Left lung (tissue), 10 donors: ENCODE measurements around the gene MIS18A. TPM values are rescaled to one million over a fixed set of nuclear protein-coding genes. Genes with fewer than 3 reads are reported as not detected.

Experiments
- ATAC-seq: fragments of 200-7000 bp; cut with Tn5 transposase; one replicate; pipeline ENCODE4 v1.9.1; 2020; ENCODE audit warnings: moderate library complexity
- DNase-seq, 4 donors: peaks; one replicate each; pipeline ENCODE4 v3.0.0-alpha.2; 2013 to 2020
- H3K27ac ChIP-seq, 2 donors: fragments of 200-600 bp; sonication (generic) in 1 of 2; one replicate each; pipeline versions ENCODE4 v1.5.0 to v1.8.0; 2020 to 2021
- H3K27me3 ChIP-seq, 2 donors: fragments of 200-600 bp; sonication (generic) in 1 of 2; one replicate each; pipeline versions ENCODE4 v1.5.0 to v1.8.0; 2020 to 2021
- H3K36me3 ChIP-seq, 2 donors: fragments of 200-600 bp; sonication (generic) in 1 of 2; one replicate each; pipeline versions ENCODE4 v1.5.0 to v1.8.0; 2020 to 2021
- H3K4me1 ChIP-seq, 2 donors: fragments of 200-600 bp; one replicate each; pipeline ENCODE4 v1.8.0; 2021
- H3K4me3 ChIP-seq, 2 donors: fragments of 200-600 bp; sonication (generic) in 1 of 2; one replicate each; pipeline versions ENCODE4 v1.5.0 to v1.8.0; 2020 to 2021; ENCODE audit warnings: mild to moderate bottlenecking in 1 of 2
- H3K9me3 ChIP-seq, 2 donors: fragments of 200-600 bp; sonication (generic) in 1 of 2; one replicate each; pipeline versions ENCODE4 v1.5.0 to v1.8.0; 2020 to 2021
- intact Hi-C, 2 donors: fragments of 100-400 bp; cut with DNase I; formaldehyde crosslinking; loops; one replicate each; pipeline versions ENCODE4 v1.11.2 to v1.14.2; 2022
- polyA plus RNA-seq, 6 donors: library from polyadenylated mRNA; unstranded; fragments of 120-200 nt; gene quantifications; one replicate each; pipeline ENCODE4 v1.2.1, GENCODE V29; 2013; ENCODE audit not compliant: insufficient read length in 6 of 6
- total RNA-seq, 2 donors: library from RNA; stranded (reverse); fragmentation: NEBNext Ultra II Directional; extraction: Animal tissue kit (Norgen Biotek cat#: 25700); gene quantifications; one replicate each; pipeline ENCODE4 v1.2.1, GENCODE V29; 2021
- TF ChIP-seq, protein P1 (sequence below), 2 donors: fragments of 200-600 bp; sonication (generic) in 1 of 2; IDR thresholded peaks; one replicate each; pipeline versions ENCODE4 v1.5.0 to v1.8.0; 2021; ENCODE audit warnings: antibody characterized with exemption in 2 of 2
- donor health status: DM: no; HTN: yes; CAD: no.
- donor health status: DM: no; HTN: no; CAD: no.

MIS18A gene
- total and polyA plus RNA-seq, 8 donors, result 7.0 to 24.0 (median 20.0) TPM

DNA sequence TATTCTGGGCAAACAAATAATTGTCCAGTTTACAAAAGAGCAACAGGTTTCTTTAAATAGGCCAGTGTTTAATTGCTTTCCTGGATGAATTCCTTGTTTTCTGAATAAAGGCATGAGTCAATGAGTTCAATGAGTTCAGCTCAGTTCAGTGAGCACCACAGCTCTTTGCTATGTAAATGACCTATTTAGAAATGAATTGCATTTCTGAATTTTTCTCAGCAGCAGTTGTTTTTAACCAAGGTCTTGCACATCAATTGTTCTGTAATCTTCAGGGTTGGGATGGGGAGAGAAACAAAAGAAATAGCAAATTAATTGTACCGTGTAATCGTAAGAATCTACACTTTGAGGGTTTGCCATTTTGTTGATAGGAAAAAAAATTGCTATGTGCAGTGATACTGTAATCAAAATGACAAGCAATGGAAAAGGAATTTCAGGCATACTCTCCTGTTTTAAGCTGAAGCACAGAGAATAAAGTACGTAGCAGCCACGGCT lies 45.7 kb downstream of the MIS18A start:
- ATAC-seq (peak; percentile 49), DNase-seq (no peak)
- TF ChIP-seq, protein P1, sequence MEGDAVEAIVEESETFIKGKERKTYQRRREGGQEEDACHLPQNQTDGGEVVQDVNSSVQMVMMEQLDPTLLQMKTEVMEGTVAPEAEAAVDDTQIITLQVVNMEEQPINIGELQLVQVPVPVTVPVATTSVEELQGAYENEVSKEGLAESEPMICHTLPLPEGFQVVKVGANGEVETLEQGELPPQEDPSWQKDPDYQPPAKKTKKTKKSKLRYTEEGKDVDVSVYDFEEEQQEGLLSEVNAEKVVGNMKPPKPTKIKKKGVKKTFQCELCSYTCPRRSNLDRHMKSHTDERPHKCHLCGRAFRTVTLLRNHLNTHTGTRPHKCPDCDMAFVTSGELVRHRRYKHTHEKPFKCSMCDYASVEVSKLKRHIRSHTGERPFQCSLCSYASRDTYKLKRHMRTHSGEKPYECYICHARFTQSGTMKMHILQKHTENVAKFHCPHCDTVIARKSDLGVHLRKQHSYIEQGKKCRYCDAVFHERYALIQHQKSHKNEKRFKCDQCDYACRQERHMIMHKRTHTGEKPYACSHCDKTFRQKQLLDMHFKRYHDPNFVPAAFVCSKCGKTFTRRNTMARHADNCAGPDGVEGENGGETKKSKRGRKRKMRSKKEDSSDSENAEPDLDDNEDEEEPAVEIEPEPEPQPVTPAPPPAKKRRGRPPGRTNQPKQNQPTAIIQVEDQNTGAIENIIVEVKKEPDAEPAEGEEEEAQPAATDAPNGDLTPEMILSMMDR (IDR thresholded peaks at IDR 0.05), result no peak
- Histone ChIP-seq H3K27ac (no peak overlapping the region), H3K4me3 (no peak overlapping the region), H3K27me3 (no peaks in the 10 kb centered on the region), H3K36me3 (no peaks in the 10 kb centered on the region), H3K9me3 (no peaks in the 10 kb centered on the region), H3K4me1 (no peaks in the 10 kb centered on the region)
- intact Hi-C loops, result no loop called here

DNA sequence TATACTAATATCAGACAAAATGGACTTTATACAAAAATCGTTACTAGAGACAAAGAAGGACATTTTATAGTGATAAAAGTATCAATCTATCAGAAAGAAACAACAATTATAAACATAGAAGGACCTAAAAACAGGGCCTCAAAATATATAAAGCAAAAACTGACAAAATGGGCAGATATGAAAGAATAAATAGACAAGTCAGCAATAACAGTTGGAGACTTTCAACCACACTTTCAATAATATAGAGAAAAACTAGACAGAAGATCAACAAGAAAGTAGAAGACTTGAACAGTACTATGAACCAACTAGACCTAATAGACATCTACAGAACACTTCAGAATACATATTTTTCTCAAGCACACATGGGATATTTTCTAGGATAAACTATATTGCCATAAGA lies 52.4 kb downstream of the MIS18A start:
- TF ChIP-seq, protein P1 (IDR thresholded peaks at IDR 0.05), result no peak
- H3K36me3 ChIP-seq, result no peaks in the 10 kb centered on the region
- no peak overlapping the region for H3K4me3 ChIP-seq
- H3K9me3 ChIP-seq, result peaks cover 0 to 9% of the 10 kb centered on the region in 2 donors
- ATAC-seq, result no peak
- H3K27ac ChIP-seq, result no peak overlapping the region
- DNase-seq, result no peak
- H3K27me3 ChIP-seq, result no peaks in the 10 kb centered on the region
- intact Hi-C loops, result no loop called here
- no peaks in the 10 kb centered on the region for H3K4me1 ChIP-seq

Other genes starting within 250 kb of the MIS18A start
- gene MRAP, start 19.8 kb upstream of the MIS18A start, total RNA-seq, result under 1 TPM; 0.29 to 0.39 TPM
- under 1 TPM in 4 of 6 donors, not detected in 2; 0.34 to 0.69 (median 0.43) TPM for gene MRAP, start 19.8 kb upstream of the MIS18A start, polyA plus RNA-seq
- 10 to 100 TPM; 13.7 to 15.7 TPM for gene URB1, start 114.0 kb upstream of the MIS18A start, total RNA-seq
- gene URB1, start 114.0 kb upstream of the MIS18A start, polyA plus RNA-seq, result 10 to 100 TPM; 11.4 to 15.5 (median 14.2) TPM
- gene EVA1C, start 133.7 kb upstream of the MIS18A start, total RNA-seq, result 10 to 100 TPM; 21.8 to 29.8 TPM
- gene EVA1C, start 133.7 kb upstream of the MIS18A start, polyA plus RNA-seq, result 1 to 10 TPM; 2.9 to 5.0 (median 3.8) TPM